GM18502 (cell line): Measurements from ENCODE around the gene RNASEL.

Experiments used
- ATAC-seq: cut with Tn5 transposase; IDR thresholded peaks from one replicate; pipeline ENCODE4 v1.9.1; 2021; ENCODE audit warnings: mild to moderate bottlenecking; ENCODE audit not compliant: unreplicated experiment, poor library complexity

The RNASEL gene

DNA sequence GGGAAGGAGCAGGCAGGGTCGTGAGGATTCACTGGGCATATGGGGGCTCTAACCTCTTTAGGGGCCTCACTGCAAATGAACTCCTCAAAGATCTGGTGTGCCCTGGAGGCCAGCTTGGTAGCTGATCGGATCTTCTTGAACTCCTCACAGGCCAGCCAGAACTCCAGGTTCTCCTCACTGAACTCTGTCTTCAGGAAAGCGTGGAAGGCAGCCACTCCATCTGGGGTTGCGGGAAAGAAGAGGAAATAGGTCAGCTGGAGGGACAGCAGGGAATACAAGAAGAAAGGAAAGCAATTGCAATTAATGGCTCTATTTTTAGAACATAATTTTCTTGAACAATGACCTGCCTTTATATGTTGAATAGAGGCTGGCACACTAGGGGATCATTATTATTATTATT lies 12.9 kb upstream of the RNASEL start:
- ATAC-seq: no peak

GRCh38 chr1:182601416-182601786 lies 12.3 kb upstream of the RNASEL start:
- ATAC-seq: peak; percentile 29

GRCh38 chr1:182600745-182601415 lies 11.8 kb upstream of the RNASEL start:
- no peak for ATAC-seq

DNA sequence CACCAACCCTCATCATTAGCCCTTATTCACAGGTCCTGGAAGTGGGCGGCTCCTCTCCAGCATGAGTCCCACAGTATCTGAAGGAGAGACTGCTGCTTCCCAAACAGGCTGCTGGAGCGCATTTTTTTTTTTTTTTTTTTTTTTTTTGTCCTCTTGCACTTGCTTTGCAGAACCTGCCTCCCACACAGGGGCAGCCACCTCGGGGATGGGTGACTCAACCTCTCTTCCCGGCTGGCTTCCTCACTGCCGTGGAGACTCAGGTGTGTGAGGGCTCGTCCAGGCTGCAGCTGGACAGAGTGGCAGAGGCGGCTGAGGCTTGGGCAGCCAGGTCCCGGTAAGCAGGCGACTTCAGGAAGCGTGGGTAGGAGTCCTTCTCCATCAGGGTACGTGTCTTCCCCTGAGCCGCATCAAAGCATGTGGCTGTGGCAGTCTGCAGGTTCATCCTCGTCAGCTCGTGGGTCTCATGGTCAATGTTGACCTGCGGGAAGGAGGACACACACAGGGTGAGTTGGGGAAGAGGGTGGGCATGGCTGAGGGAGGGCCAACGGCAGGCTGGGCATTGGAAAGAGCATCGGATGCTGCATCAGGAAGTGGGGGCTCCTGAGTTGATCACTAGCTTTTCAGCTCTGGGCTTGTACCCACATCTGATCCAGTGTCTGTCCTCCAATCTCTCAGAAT lies 11.1 kb upstream of the RNASEL start:
- ATAC-seq: no peak

- no peak for ATAC-seq
These were observed 10.3 kb upstream of the RNASEL start for GRCh38 chr1:182599339-182599738.

GRCh38 chr1:182598296-182598695 lies 9.2 kb upstream of the RNASEL start:
- ATAC-seq: no peak

DNA sequence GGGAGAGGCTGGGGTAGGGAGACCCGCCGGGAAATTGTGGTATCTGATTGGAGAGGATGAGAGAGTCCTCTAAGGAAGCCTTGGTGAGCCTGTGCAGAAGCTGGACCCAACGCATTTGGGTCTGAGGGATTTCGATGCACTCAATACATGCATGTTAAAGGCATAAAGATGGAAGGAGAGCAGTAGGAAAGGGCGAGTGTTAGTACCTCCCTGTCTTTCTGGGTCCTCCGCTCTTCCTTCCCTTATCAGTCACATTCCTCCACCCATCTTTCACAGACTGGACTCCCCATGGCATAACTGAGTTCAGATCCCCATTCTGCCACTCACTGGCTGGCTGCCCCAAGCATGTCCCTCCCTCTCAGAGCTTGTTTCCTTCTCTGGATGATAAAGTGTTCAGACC lies 7.9 kb upstream of the RNASEL start:
- ATAC-seq: no peak

GRCh38 chr1:182595641-182596240 lies 6.7 kb upstream of the RNASEL start:
- ATAC-seq: no peak

DNA sequence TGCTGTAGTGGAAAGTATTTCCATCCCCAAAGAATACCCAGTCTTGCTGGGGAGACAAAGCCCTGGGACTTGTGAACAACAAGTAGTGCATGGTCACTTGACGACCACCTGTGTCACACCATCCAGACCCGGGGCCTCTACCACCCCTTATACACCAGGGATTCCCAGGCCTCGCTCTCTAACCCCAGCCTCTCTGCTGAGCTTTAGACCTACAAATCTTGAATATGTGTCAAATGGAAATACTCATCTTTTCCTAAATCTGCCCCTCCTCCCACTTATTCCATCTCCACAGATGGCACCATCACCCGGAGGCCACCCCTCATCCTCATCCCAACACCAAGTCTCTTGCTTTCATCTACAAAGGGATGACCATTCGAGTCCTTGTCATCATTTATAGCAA lies 875 bp upstream of the RNASEL start:
- ATAC-seq: no peak

DNA sequence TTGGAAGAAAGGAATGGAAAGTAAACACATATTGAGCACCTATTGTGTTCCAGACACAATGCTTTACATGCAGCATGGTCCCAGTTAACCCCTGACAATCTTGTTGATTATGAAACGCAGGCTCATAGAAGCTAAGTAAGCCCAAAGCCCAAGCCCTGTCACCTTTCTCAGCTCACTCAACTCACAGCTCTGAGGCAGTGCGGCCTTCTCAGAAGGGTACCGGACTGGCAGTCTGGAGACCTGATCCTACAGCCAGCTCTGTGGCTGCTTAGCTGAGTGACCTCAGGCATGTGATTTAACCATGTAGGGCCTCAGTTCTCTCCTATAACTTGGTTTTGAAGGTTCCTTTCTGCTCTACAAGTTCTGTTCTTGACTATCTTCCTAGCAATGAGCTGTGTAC lies 464 bp upstream of the RNASEL start:
- no peak for ATAC-seq

GRCh38 chr1:182587666-182588499 lies 1.2 kb downstream of the RNASEL start:
- ATAC-seq: no peak

DNA sequence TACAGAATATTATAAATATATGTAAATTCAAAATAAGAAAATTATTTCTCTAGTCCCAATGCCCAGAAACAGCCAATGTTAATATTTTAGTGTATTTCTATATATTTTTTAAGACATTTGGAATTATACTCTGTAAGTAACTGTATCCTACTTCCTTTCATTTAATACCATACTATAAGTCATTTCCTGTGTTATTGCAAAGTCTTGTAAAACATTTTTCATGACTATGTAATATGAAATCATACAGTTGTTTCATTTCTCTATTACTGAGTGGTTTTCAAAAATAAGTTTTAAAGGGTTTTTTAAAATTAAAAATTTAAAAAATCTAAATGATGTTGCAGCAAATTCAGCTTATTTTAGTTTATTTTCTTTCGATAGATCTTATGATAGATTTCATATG lies 2.0 kb downstream of the RNASEL start:
- no peak for ATAC-seq

DNA sequence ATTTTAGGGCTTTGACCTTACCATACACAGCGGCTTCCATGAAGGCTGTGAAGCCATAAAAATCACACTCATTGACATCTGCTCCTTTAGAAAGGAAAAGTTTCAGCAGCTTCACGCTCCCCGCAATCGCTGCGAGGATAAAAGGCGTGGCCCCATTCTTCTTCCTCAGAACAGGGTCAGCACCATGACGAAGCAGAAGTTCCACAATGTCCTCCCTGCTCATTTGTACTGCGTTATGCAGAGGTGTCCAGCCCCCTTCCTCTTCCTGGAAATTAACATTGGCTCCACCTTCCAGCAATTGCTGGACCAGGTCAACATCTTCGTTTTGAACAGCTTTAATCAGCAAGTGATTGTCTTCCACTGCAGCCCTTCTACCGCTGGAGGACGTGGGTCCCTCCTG lies 2.7 kb downstream of the RNASEL start:
- no peak for ATAC-seq

DNA sequence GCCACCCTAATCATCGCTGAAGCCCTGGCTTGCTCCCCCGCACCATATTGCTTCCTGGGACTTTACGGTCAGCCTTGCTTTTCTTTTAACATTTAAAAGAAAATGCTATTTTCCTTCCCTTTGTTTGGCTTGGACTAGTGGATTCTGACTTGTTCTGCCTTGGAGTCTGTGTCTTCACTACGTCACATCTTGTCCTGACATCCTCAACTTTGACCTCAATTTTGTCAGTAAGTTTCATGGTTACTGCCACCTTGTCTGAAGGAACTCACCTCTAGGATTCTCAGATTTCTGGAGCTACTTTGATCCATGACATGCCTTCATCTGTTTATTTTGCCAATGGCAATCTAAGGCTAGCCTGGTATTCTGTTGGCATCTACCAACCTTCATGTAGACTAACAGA lies 4.3 kb downstream of the RNASEL start:
- no peak for ATAC-seq

DNA sequence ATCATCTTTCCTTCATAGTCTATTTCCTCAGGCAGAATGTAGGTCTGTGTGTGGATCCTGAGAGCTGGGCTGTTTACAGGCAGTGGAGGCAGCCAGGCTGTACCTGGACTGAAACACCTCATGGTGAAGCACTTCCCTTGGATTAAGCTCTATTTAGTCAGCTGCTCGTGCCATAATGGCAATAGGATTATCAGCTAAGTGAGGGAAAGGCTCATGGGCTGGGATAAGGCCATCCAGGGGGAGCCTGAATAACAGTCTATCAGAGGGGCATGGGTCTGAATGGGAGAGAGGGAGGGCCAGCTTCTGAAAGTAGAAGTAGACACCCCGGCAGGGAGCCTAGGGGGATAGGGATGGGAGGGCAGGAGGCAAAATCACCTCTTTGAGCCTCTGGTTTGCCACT lies 8.3 kb downstream of the RNASEL start:
- ATAC-seq: no peak

DNA sequence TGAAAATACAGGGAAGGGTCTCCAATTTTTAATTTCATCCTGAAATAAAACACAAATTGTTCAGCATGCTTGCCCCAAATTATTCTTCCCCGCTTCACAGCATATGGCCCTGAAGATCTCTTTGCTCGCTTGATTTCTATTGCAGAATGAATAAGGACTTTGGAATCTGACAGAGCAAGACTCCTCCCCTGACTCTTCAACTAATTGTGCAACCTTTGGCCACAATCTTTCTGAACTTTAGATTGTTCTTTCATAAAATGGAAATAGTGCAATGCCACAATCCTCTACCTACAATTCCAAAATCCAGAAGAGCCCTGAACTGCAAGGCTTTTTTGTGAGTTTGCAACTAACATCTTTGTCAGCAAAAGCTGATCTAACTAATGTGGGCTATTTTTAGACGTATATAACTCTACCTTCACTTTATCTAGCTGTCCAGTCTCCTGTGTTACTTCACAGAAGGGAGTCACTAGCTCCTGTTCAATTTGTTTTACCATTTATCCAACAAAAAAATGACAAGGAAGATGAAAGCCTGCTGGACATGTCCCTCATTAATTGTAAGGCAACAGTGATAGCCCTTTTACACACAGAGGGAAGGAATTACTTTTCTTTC lies 13.4 kb downstream of the RNASEL start:
- ATAC-seq: no peak

GRCh38 chr1:182574156-182574555 lies 14.9 kb downstream of the RNASEL start:
- ATAC-seq: no peak

- ATAC-seq: no peak
These were observed 18.5 kb downstream of the RNASEL start for GRCh38 chr1:182570611-182570970.

DNA sequence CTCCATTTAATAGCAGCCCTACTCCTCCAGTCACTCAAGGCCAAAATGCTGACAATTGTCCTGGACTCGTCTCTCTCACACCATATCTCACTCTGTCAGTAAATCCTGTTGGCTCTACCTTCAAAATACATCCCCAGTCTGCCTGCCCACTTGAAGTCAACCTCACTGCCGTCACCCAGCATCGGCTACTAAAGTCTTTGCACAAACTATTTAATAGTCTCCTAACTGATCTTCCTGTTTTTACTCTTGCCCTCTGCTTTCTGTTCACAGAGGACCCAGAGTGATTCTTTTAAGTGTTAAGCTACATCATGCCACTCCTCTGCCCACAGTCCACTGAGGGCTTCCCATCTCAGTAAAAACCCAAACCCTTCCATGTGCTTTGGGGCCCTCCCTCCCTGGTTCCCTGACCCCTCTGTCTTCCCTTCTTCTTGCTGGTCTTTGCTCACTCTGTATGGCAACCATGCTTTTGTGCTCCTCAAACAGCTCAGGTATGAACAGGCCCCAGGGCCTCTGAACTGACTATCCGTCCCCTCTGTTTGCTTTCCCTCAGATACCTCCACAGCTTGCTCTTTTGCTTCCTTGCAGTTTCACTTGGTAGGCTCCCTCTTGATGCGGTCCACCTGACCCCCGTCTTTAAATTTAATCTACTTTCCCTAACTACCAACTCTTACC lies 19.0 kb downstream of the RNASEL start:
- ATAC-seq: no peak

GRCh38 chr1:182568647-182569284 lies 20.3 kb downstream of the RNASEL start:
- no peak for ATAC-seq
